Measurements from ENCODE around the gene ADO. TPM values are rescaled to one million over a fixed set of nuclear protein-coding genes. Genes with fewer than 3 reads are reported as not detected.

ADO gene
- total and polyA plus RNA-seq, 2 of the 4 experiments (the other 2 are of a cell fraction), result 8.0 to 8.1 TPM

GRCh38 chr10:62792261-62792660 is 12.3 kb upstream of the ADO start:
- Histone ChIP-seq H3K4me3 (ENCODE audit: insufficient read depth, low read depth, low read length) (no peak overlapping the region), H3K4me2 (ENCODE audit: low read depth, low read length) (no peak overlapping the region), H4K8ac (ENCODE audit: low read depth in 2 of 2, low read length in 2 of 2) (no peak overlapping the region), H3K27me3 (ENCODE audit: control insufficient read depth, insufficient read depth, low read length) (peaks cover 11% of the 10 kb centered on the region), H2AK5ac (ENCODE audit: low read depth, low read length) (no peak overlapping the region), H3K79me1 (ENCODE audit: low read depth in 1 of 2, low read length in 2 of 2) (no peaks in the 10 kb centered on the region), H3K36me3 (ENCODE audit: control insufficient read depth, insufficient read depth, low read length) (no peaks in the 10 kb centered on the region), H2BK120ac (ENCODE audit: low read depth, low read length) (no peak overlapping the region), H3K4ac (ENCODE audit: low read depth, low read length) (no peak overlapping the region), H3K9ac (ENCODE audit: low read depth, low read length) (no peak overlapping the region), H3K9me1 (ENCODE audit: insufficient read depth, low read length) (0 out of 2 replicates have a peak, but pooled peaks cover 2% of the 10 kb centered on the region), H2BK20ac (ENCODE audit: low read depth, low read length) (no peak overlapping the region), H4K91ac (ENCODE audit: insufficient read depth, low read depth, low read length) (no peak overlapping the region), H4K5ac (ENCODE audit: low read depth, low read length) (no peak overlapping the region), H3K9me3 (ENCODE audit: control insufficient read depth, insufficient read depth, low read length) (no peaks in the 10 kb centered on the region), H2AK9ac (replicated peaks; ENCODE audit: low read depth, low read length, poor library complexity) (no peak overlapping the region), H3K56ac (ENCODE audit: extremely low read depth, insufficient read depth, low read length) (no peak overlapping the region), H2AFZ (replicated peaks; ENCODE audit: low read length, poor library complexity) (no peak overlapping the region), H3K14ac (replicated peaks; ENCODE audit: low read depth, low read length) (no peak overlapping the region), H2BK5ac (ENCODE audit: low read depth, low read length, poor library complexity, severe bottlenecking) (no peak overlapping the region), H3K27ac (ENCODE audit: insufficient read depth, low read length) (no peak overlapping the region), H2BK15ac (ENCODE audit: low read depth, low read length) (no peak overlapping the region), H3K4me1 (ENCODE audit: control insufficient read depth, insufficient read depth, low read length) (no peaks in the 10 kb centered on the region), H3K18ac (ENCODE audit: low read depth, low read length) (no peak overlapping the region), H4K20me1 (ENCODE audit: insufficient read depth, low read length) (no peaks in the 10 kb centered on the region), H3K23ac (ENCODE audit: low read depth, low read length) (no peak overlapping the region)
- dilution Hi-C loops (cut with HindIII; ENCODE audit: low sequenced_read_pairs, unreplicated experiment) (no loop called here), in situ Hi-C loops (cut with MboI; ENCODE audit: low sequenced_read_pairs) (no loop called here), intact Hi-C loops (cut with micrococcal nuclease) (no loop called here)
- CTCF ChIA-PET, result no interaction called here
- ATAC-seq (ENCODE audit: low read depth), result no peak
- no peak for TF ChIP-seq RFX5 (IDR thresholded peaks at IDR 0.05; ENCODE audit: low read depth, low read length)
- DNase-seq, result no peak
- BruUV-seq (replicated peaks), result no TSS peak
- WGBS, 2 experiments (ENCODE audit: extremely low coverage in 2 of 2, insufficient read length in 1 of 2), result no CpG with 5 or more reads among the region's 5 CpGs
- POLR2A ChIA-PET (ENCODE audit: unreplicated experiment), result no interaction called here

All from IMR-90 (cell line).